Measurements from ENCODE around the gene ARID5B. TPM values are rescaled to one million over a fixed set of nuclear protein-coding genes. Genes with fewer than 3 reads are reported as not detected.

Gene ARID5B
- total and polyA plus RNA-seq, 2 donors (not counting 1 experiment from before 2014, with no cell fraction given): 118 to 145 TPM

DNA sequence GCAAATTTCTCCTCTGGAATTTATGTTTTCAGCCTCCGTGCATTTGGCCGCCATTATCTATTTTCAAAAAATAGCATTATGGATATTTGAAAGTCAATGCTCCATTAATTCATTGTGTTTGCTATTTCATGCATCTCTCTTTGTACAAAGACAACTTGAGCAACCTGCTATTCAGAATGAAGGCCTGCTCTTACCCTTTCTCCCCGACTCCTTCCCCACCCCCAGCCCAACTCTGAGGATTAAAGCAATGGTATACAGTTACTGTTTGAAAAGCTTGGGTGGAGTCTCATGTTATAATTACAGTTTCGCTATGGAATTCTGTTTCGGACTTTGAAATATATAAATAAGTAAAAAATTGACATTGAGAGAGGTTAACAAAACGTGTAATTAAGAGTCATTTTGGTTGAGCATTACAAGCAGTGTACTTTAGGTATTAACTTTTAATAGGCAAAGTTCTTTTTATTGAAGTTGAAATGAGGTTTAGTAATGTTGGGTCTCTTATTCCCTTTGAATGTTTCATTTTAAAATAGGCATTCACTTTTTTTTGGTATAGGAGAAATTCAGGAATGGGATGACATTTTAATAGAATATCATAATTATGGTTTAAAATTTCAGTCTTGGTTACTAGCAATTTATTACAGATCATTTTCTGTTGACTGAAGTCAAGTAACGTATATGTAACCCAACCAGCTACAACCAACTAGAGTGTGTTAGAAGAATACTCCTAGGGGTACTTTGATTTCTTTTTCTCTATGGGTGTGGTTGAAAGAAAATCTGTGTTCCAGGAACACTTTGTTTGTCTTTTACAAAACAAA is 93.1 kb downstream of the ARID5B start:
- Histone ChIP-seq H2AFZ (ENCODE audit: low read length) (no peak overlapping the region), H3K4me2 (ENCODE audit: extremely low read depth, insufficient read depth, low read length) (no peak overlapping the region), H3K4me3 (replicated peaks in 1 of 4; ENCODE audit: control extremely low read depth in 1 of 4, insufficient read depth in 1 of 4, low read depth in 3 of 4, low read length in 4 of 4) (no peak overlapping the region), H3K9ac (ENCODE audit: insufficient read depth, low read length) (no peak overlapping the region), H3K27ac (ENCODE audit: insufficient read depth, low read length) (no peak overlapping the region), H4K20me1 (ENCODE audit: control insufficient read depth, extremely low read depth, insufficient read depth, low read length) (no peaks in the 10 kb centered on the region), H3K79me2 (ENCODE audit: control insufficient read depth, insufficient read depth, low read length) (peaks cover 38% of the 10 kb centered on the region), H3K9me3 (ENCODE audit: control insufficient read depth, insufficient read depth, low read depth, low read length) (no peaks in the 10 kb centered on the region), H3K27me3 (ENCODE audit: control insufficient read depth, insufficient read depth, low read length) (no peaks in the 10 kb centered on the region), H3K4me1 (ENCODE audit: control insufficient read depth, extremely low read depth, insufficient read depth, low read length) (peaks cover 8% of the 10 kb centered on the region), H3K36me3 (ENCODE audit: control insufficient read depth, insufficient read depth, low read length) (peaks cover 4% of the 10 kb centered on the region)
- no peak for DNase-seq (ENCODE audit: low read depth in 2 of 2)
- TF ChIP-seq, protein P1, sequence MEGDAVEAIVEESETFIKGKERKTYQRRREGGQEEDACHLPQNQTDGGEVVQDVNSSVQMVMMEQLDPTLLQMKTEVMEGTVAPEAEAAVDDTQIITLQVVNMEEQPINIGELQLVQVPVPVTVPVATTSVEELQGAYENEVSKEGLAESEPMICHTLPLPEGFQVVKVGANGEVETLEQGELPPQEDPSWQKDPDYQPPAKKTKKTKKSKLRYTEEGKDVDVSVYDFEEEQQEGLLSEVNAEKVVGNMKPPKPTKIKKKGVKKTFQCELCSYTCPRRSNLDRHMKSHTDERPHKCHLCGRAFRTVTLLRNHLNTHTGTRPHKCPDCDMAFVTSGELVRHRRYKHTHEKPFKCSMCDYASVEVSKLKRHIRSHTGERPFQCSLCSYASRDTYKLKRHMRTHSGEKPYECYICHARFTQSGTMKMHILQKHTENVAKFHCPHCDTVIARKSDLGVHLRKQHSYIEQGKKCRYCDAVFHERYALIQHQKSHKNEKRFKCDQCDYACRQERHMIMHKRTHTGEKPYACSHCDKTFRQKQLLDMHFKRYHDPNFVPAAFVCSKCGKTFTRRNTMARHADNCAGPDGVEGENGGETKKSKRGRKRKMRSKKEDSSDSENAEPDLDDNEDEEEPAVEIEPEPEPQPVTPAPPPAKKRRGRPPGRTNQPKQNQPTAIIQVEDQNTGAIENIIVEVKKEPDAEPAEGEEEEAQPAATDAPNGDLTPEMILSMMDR (conservative IDR thresholded peaks at IDR 0.05 in 1 of 2, IDR thresholded peaks at IDR 0.05 in 1 of 2; ENCODE audit: low read depth in 1 of 2, low read length in 2 of 2): no peak
- no peak for TF ChIP-seq EZH2 (IDR thresholded peaks at IDR 0.05; ENCODE audit: low read length, missing control alignments)

DNA sequence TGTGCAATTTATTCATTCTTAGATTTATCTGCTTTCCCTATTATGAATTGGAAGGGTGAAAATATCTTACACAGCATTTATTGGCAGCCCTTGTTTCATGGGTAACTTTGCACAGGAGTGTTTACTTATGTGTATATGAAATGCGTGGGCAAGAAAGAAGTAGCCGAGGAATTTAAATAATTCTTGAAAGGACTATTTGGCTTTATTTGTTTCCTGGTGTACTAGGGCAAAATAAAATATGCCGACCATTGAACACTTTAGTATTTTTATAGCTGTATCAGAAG is 93.7 kb downstream of the ARID5B start:
- H3K4me3 ChIP-seq (replicated peaks in 1 of 4; ENCODE audit: control extremely low read depth in 1 of 4, insufficient read depth in 1 of 4, low read depth in 3 of 4, low read length in 4 of 4): no peak overlapping the region
- H3K4me2 ChIP-seq (ENCODE audit: extremely low read depth, insufficient read depth, low read length): no peak overlapping the region
- H3K36me3 ChIP-seq (ENCODE audit: control insufficient read depth, insufficient read depth, low read length): peaks cover 5% of the 10 kb centered on the region
- TF ChIP-seq, protein P1 (conservative IDR thresholded peaks at IDR 0.05 in 1 of 2, IDR thresholded peaks at IDR 0.05 in 1 of 2; ENCODE audit: low read depth in 1 of 2, low read length in 2 of 2): no peak
- TF ChIP-seq EZH2 (IDR thresholded peaks at IDR 0.05; ENCODE audit: low read length, missing control alignments): no peak
- DNase-seq (ENCODE audit: low read depth in 2 of 2): no peak
- H4K20me1 ChIP-seq (ENCODE audit: control insufficient read depth, extremely low read depth, insufficient read depth, low read length): no peaks in the 10 kb centered on the region
- peaks cover 8% of the 10 kb centered on the region for H3K4me1 ChIP-seq (ENCODE audit: control insufficient read depth, extremely low read depth, insufficient read depth, low read length)
- no peak overlapping the region for H2AFZ ChIP-seq (ENCODE audit: low read length)
- H3K9ac ChIP-seq (ENCODE audit: insufficient read depth, low read length): no peak overlapping the region
- H3K9me3 ChIP-seq (ENCODE audit: control insufficient read depth, insufficient read depth, low read depth, low read length): no peaks in the 10 kb centered on the region
- no peaks in the 10 kb centered on the region for H3K27me3 ChIP-seq (ENCODE audit: control insufficient read depth, insufficient read depth, low read length)
- no peak overlapping the region for H3K27ac ChIP-seq (ENCODE audit: insufficient read depth, low read length)
- peaks cover 34% of the 10 kb centered on the region for H3K79me2 ChIP-seq (ENCODE audit: control insufficient read depth, insufficient read depth, low read length)

DNA sequence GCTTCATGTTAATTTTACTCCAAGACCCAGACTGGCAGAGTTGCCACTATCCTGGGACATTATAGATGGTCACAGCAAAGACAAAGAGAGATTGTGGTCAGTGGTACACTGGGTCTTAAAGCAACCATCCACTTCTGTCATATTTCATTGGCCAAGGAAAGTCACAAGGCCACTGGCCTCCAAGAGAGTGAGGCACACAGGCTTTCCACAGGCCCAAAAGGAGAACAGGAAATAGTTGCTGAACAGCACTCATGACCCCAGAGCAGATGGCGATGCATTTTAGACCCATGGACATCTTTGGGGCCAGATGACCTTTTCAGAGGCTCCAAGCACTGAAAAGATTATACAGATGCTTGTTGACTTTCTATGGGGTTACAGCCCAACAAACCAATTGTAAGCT is 97.4 kb downstream of the ARID5B start:
- no peak overlapping the region for H3K4me2 ChIP-seq (ENCODE audit: extremely low read depth, insufficient read depth, low read length)
- H3K9ac ChIP-seq (ENCODE audit: insufficient read depth, low read length): no peak overlapping the region
- DNase-seq (ENCODE audit: low read depth in 2 of 2): no peak
- H2AFZ ChIP-seq (ENCODE audit: low read length): no peak overlapping the region
- H3K27ac ChIP-seq (ENCODE audit: insufficient read depth, low read length): no peak overlapping the region
- no peaks in the 10 kb centered on the region for H4K20me1 ChIP-seq (ENCODE audit: control insufficient read depth, extremely low read depth, insufficient read depth, low read length)
- H3K4me3 ChIP-seq (replicated peaks in 1 of 4; ENCODE audit: control extremely low read depth in 1 of 4, insufficient read depth in 1 of 4, low read depth in 3 of 4, low read length in 4 of 4): no peak overlapping the region
- no peaks in the 10 kb centered on the region for H3K4me1 ChIP-seq (ENCODE audit: control insufficient read depth, extremely low read depth, insufficient read depth, low read length)
- H3K36me3 ChIP-seq (ENCODE audit: control insufficient read depth, insufficient read depth, low read length): peaks cover 7% of the 10 kb centered on the region
- H3K27me3 ChIP-seq (ENCODE audit: control insufficient read depth, insufficient read depth, low read length): no peaks in the 10 kb centered on the region
- H3K79me2 ChIP-seq (ENCODE audit: control insufficient read depth, insufficient read depth, low read length): peaks cover 27% of the 10 kb centered on the region
- TF ChIP-seq, protein P1 (conservative IDR thresholded peaks at IDR 0.05 in 1 of 2, IDR thresholded peaks at IDR 0.05 in 1 of 2; ENCODE audit: low read depth in 1 of 2, low read length in 2 of 2): no peak
- no peak for TF ChIP-seq EZH2 (IDR thresholded peaks at IDR 0.05; ENCODE audit: low read length, missing control alignments)
- no peaks in the 10 kb centered on the region for H3K9me3 ChIP-seq (ENCODE audit: control insufficient read depth, insufficient read depth, low read depth, low read length)

Measured in fibroblast of lung (primary cell).